ENCODE data around the gene PIANP.
A peak's percentile ranks its signal among the peaks of the same experiment; 100 is the strongest.

Gene PIANP

GRCh38 chr12:6701078-6701768 is 608 bp upstream of the PIANP start:
- no peak for DNase-seq

- DNase-seq: peak in 1 of 2 donors; percentile 10
Measured at GRCh38 chr12:6699989-6700645, 498 bp downstream of the PIANP start.

GRCh38 chr12:6699259-6699988 is 1.2 kb downstream of the PIANP start:
- DNase-seq: no peak

- no peak for DNase-seq
Measured at GRCh38 chr12:6698352-6699046, 2.1 kb downstream of the PIANP start.

- peak in 1 of 2 donors; percentile 23 for DNase-seq
Measured at GRCh38 chr12:6697584-6698351, 2.8 kb downstream of the PIANP start.

GRCh38 chr12:6696690-6697583 is 3.7 kb downstream of the PIANP start:
- DNase-seq: peak in 1 of 2 donors; percentile 26

- no peak for DNase-seq
Measured at GRCh38 chr12:6695313-6696045, 5.1 kb downstream of the PIANP start.

GRCh38 chr12:6694701-6695100 is 5.9 kb downstream of the PIANP start:
- no peak for DNase-seq

GRCh38 chr12:6693832-6694355 is 6.7 kb downstream of the PIANP start:
- no peak for DNase-seq

- DNase-seq: no peak
Measured at GRCh38 chr12:6692888-6693287, 7.7 kb downstream of the PIANP start.

- DNase-seq: no peak
Measured at GRCh38 chr12:6691473-6691872, 9.1 kb downstream of the PIANP start.

GRCh38 chr12:6688999-6689882 is 11.4 kb downstream of the PIANP start, which contains the start of gene ZNF384:
Gene ZNF384 (minus strand): TSS chr12:6689375. CDS start chr12:6679520, 9,855 bp downstream.
- peak; percentile 98 for DNase-seq

GRCh38 chr12:6688543-6688998 is 12.0 kb downstream of the PIANP start:
- peak in 1 of 2 donors; percentile 48 for DNase-seq

GRCh38 chr12:6685814-6686213 is 14.8 kb downstream of the PIANP start:
- no peak for DNase-seq

- peak; percentile 40 to 78 for DNase-seq
Measured at GRCh38 chr12:6684609-6685008, 16.0 kb downstream of the PIANP start.

- no peak for DNase-seq
Measured at GRCh38 chr12:6676962-6677361, 23.7 kb downstream of the PIANP start.

GRCh38 chr12:6672143-6672542 is 28.5 kb downstream of the PIANP start:
- DNase-seq: no peak

GRCh38 chr12:6667559-6668210 is 32.9 kb downstream of the PIANP start:
- no peak for DNase-seq

GRCh38 chr12:6666211-6666610 is 34.4 kb downstream of the PIANP start:
- DNase-seq: no peak

All from CD4-positive, alpha-beta T cell treated with Interferon alpha-2 for 1 hour (primary cell).